ENCODE results near the gene TMC5. TPM values are rescaled to one million over a fixed set of nuclear protein-coding genes. Genes with fewer than 3 reads are reported as not detected.

Gene TMC5
- polyA plus RNA-seq, 10 donors: 0.07 to 0.35 (median 0.11) TPM

DNA sequence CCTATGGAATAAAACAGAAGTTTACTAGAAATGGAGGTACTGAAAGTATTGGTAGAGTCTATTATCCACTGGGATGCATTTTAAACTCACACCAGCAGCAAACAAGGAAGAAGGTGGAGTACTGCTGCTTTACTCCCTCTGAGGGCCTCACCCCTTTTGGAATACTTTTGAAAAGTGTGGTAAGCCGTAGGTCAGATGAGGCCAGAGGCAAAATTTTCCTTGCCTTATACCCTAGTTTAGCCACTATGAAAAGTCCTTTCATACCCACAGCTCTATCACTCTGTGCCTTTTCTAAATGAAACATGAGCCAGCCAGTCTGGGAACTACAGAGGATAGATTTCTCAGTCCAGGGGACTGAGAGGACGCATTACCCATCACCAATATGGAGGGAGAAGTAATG lies 90.2 kb downstream of the TMC5 start:
- no peak for DNase-seq

DNA sequence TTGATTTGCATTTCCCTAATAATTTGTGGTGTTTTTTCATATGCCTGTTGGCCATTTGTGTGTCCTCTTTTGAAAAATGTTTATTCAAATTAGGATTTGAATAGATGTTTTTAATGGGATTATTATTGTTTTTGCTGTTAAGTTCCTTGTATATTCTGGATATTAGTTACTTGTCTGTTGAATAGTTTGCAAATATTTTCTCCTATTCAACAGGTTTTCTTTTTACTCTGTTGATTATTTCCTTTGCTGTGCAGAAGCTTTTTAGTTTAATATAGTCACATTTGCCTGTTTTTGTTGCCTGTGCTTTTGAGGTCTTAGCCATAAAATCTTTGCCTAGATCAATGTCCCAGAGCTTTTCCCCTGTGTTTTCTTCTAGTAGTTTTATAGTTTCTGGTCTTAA lies 94.6 kb downstream of the TMC5 start:
- DNase-seq: no peak

DNA sequence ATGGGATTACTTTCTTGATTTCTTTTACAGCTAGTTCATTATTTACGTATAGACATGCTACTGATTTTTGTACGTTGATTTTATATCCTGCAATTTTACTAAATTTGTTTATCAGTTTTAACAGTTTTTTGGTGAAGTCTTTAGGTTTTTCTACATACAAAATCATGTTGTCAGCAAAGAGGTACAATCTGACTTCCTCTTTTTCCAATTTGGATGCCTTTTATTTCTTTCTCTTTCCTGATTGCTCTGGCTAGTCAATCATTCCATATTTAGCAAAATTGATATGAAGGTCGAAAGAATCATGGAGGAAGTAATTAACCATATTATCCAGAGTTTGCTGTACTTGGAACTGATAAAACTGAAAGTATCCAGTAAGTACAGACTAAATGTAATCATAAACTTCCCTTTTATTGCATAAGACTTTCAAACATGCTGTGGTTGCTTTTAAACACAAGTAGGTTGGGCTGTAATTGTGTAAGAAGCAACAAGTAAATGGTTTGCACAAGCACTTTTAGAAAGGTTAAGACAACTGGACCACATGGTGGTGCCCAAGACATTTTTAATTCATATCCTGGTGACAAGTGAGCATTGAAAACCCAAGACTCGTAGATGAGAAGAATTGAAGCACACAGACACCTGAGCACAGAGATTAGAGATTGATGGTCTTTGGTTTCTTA lies 95.8 kb downstream of the TMC5 start:
- DNase-seq: peak in 1 of 3 donors; percentile 32

DNA sequence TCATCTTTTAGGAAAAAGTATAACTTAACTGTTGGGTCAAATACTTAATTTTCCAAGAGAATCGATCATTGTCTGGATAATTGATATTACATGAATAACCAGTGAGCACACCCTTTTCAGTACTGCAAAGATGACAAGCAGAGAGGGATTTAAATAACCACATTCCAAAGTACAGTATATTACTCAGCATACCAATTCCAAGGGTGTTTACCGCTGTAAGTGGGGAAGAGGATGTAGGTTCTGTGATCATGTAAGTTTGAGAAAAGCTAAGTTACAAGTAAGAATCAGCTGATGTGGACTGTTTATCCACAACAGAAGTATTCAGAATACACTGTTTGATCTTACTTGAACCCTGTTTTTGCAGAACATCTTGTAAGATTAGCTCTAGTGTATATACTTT lies 98.1 kb downstream of the TMC5 start:
- DNase-seq: no peak

DNA sequence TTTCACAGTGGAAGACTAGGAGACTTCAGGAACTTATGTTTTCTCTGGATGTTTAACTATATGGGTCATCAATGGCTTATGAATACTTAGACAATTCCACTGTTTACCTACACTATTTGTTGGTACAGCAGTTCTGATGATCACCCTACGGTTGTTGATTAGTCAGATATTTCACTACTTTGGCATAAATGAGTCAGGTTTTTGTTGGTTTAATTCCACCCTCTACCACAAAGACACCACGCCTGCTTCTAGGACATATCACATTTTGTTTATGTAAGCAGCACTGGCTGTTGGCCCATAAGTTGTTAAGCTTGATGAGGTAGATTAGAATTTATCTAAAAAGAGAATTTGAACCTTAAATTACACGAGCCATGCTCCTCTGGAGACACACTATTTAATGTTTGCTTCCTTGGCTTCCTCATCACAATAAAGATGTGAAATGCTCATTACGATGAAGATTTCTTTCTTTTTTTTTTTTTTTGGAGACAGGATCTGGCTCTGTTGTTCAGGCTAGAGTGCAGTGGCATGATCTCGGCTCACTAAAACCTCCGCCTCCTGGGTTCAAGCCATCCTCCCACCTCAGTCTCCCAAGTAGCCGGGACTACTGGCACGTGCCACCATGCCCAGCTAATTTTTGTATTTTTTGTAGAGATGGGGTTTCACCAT lies 99.9 kb downstream of the TMC5 start:
- DNase-seq: no peak

- DNase-seq: no peak
Measured at GRCh38 chr16:19518388-19518787, 100.7 kb downstream of the TMC5 start.

DNA sequence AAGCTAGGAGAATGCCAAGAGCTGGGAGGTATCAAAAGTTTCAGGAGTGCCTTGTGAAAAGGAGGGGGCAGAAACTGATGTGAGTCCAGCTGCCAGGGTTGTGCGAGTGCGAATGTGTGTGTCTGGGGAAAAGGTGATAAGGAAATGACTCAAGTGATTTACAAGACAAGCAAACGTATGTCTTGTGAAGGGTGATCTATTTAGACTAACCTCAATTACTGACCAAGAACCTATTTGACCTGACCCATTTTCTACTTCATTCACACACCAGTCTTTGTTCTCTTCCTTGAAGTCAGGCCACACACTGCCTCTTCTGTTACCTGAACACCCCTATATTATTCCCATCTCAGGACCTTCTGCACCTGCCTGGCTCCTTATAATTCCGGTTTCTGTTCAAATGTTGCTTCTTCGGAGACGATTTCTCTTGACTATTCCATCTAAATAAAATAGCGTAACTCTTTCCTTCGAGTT lies 103.2 kb downstream of the TMC5 start:
- DNase-seq: peak in 1 of 3 donors; percentile 21

DNA sequence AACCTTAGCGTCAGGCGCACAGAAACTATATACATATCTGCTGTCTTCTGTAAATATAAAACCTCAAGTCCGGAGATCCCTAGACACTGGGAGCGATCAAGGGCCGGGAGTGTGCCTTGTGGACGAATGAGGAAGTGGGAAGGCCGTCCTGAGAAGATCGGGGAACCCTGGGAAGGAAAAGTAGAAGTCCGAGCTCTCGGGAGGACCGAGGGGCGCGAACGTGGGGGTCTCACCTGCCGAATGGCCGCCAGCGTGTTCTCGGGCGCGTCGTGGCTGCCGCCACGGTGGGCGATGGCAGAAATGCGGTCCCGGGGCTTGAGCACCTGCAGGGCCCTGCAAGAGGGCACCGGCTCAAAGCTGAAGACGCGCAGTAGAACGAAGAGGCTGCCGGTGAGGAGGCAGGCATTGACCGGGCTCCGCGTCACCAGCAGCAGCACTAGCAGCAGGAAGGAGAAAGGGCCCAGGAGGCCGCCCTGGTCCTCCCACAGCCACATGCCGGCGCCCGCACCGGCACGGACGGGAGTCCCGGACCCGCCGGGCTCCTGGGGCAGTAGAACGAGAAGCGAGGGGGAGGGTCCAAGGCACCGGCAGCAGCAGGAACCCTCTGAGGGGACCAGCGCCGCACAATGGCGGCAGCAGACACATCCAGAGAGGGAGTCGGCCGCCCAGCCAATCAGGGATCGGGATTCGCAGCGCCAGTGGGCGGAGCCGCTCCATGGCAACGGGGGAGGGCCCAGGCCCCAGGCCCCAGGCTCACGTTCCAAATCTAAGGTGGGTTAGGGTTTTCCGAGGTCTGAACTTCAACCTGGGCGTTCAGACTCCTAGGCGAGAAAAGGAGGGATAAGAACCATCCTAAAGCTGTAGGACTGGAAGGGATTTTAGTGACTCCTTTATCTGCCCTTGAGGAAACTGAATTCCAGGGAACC lies 104.1 kb downstream of the TMC5 start, which contains the start of gene GDE1:
Gene GDE1 (minus strand): TSS at position 628 of the 926 bp plus-strand sequence. CDS start 134 bp downstream, at position 494.
- peak; percentile 91 to 97 (median 94) for DNase-seq

- no peak for DNase-seq
Measured at GRCh38 chr16:19522397-19522732, 104.7 kb downstream of the TMC5 start.

- DNase-seq: no peak
Measured at GRCh38 chr16:19522760-19523159, 105.1 kb downstream of the TMC5 start.

DNA sequence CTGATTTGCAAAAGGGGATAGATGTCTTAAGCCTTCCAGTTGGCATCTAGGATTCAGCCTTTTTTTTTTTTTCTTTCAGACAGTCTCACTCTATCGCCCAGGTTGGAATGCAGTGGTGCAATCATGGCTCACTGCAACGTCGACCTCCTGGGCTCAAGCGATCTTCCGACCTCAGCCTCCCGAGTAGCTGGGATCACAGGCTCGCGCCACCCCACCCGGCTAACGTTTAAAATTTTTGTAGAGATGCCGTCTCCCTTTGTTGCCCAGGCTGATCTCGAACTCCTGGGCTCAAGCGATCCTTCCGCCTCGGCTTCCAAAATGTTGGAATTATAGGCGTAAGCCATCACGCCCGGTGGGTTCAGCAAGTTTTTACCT lies 105.5 kb downstream of the TMC5 start:
- no peak for DNase-seq

DNA sequence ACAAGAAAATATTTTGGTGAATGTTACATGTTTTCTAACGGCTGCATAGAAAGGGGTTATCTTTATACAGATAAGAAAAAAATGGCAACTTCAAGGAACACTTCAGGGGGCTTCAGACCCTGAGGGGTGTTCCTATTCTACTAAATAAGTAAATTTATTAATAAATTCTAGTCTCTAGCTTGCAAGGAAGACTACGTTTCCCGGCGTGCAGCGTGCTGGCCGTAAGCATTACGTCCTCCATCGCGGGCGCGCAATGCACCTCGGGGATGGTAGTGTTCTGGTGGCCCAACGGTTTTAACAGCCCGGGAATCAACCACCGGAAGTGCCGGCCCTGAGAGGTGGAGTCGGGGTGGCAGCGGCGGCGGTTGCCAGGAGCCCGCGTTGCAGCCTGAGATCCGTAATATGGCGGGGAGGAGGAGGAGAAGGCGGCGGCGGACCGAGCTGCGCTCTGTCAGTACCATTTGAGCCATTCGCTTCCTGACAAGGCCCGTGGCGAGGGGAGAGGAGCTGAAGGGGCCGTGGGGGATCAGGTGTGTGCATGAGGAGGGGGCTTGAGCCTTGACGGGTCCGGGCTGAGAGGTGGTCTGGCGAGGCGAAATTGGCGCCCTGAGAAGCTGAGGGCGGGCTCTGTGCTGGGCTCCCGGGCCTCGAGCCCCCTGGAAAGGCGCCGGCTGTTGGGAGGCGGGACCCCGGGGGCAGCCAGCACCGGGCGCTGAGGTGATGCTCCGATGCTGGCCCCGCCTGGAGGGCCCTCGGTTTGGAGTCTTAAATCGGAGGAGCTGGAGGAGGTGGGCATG lies 106.1 kb downstream of the TMC5 start, which contains the start of gene CCP110:
Gene CCP110 (plus strand): TSS at position 384 of the 797 bp plus-strand sequence. CDS start 3,940 bp downstream, outside the sequence.
- DNase-seq: peak; percentile 94 to 97 (median 95)

- DNase-seq: peak in 1 of 3 donors; percentile 33
Measured at GRCh38 chr16:19524356-19524615, 106.6 kb downstream of the TMC5 start.

GRCh38 chr16:19524616-19525384 lies 107.1 kb downstream of the TMC5 start:
- peak in 1 of 3 donors; percentile 60 for DNase-seq

GRCh38 chr16:19525385-19525723 lies 107.7 kb downstream of the TMC5 start:
- no peak for DNase-seq

DNA sequence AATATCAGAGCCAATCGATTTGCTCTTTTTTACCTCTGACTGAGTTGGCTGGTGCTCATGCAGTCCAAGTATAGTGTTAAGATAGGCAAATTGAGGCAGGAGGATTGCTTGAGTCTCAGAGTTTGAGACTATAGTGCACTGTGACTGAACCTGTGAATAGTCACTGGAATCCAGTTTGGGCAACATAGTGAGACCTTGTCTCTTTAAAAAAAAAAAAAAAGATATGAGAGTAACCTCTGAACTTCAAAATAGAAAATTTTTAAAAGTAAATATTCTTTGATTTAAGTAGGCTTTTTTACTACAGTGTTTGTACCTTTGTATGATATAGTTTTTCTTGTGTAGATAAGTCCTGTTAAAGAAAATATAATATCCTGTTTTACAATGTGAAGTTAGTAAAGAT lies 109.5 kb downstream of the TMC5 start:
- DNase-seq: no peak

GRCh38 chr16:19528666-19529065 lies 111.0 kb downstream of the TMC5 start:
- no peak for DNase-seq

DNA sequence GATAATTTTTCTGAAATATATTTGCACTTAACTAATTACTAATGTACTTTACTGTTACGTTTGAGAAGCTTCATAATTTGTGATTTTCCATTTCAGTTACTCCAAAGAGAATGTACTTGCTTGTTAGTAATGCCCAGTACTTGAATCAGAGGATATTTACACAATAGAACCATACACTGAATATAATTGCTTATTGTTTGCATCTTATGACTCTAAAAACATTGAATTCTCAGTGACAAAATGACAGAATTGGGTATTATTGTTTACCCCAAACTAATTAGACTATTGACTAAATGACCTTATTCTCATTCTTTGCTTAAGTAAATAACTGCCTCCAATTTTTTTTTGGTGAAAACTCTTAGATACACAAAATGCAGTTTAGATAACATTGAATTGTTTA lies 114.9 kb downstream of the TMC5 start:
- no peak for DNase-seq

- DNase-seq: no peak
Measured at GRCh38 chr16:19540241-19540970, 122.7 kb downstream of the TMC5 start.

DNA sequence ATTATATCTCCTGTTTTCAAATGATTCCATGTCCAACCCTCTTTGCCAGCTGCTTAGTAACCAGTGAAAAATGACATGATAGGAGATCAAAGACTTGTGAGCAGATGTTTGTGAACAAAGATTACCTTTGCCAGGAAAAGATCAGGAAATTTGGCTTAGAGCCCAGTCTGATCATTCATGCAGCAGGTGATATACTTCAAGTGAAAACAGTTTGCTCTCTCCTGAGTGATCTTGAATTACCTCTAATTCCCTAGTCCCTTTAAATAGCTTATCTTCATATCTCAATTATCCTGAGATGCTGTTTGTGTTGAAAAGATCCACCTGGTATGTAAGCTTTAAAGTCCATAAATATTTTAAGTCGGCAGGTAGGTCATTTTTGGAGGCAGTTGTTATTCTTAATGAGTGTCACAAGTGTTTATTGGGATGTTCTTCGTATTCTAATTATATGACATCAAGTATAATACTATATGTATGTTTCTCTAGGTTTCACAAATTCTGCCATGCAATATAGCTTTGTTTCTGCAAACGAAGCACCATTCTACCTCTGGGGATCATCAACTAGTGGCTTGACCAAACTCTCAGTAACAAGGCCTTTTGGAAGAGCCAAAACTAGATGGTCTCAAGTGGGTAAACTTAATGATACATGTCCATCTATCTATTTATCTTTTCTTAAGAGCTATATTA lies 124.6 kb downstream of the TMC5 start:
- no peak for DNase-seq
